K562 (cell line): ENCODE data around the gene LASP1. TPM values are rescaled to one million over a fixed set of nuclear protein-coding genes. Genes with fewer than 3 reads are reported as not detected.

Source experiments
- FOXA1 ChIP-seq: fragments of 450-650 bp; IDR thresholded peaks from 2 replicates; pipeline ENCODE4 v1.6.1; 2016; ENCODE audit warnings: mild to moderate bottlenecking, borderline replicate concordance
- GATA2 ChIP-seq: sonication (generic); formaldehyde crosslinking; IDR thresholded peaks from 2 replicates; pipeline ENCODE4 v1.4.0; 2020; ENCODE audit warnings: mild to moderate bottlenecking, missing genetic modification reagents
- HEY1 ChIP-seq: fragments of 250-450 bp; sonication (Bioruptor Pico); IDR thresholded peaks from 2 replicates; pipeline ENCODE4 v1.5.0; 2020; ENCODE audit warnings: mild to moderate bottlenecking, moderate library complexity, borderline replicate concordance
- KLF13 ChIP-seq: fragments of 450-650 bp; IDR thresholded peaks from 2 replicates; pipeline ENCODE4 v1.6.1; 2016; ENCODE audit warnings: missing genetic modification characterization, low read depth, mild to moderate bottlenecking, missing compliant biosample characterization, moderate library complexity, borderline replicate concordance
- MAFF ChIP-seq: IDR thresholded peaks from 2 replicates; pipeline ENCODE4 v1.6.1; 2012; ENCODE audit warnings: low read length, improper control_type of control experiment
- MTA1 ChIP-seq: fragments of 450-650 bp; IDR thresholded peaks from 2 replicates; pipeline ENCODE4 v1.6.1; 2017; ENCODE audit warnings: borderline replicate concordance
- NEUROD1 ChIP-seq: fragments of 150-350 bp; IDR thresholded peaks from 2 replicates; pipeline ENCODE4 v1.6.1; 2014; ENCODE audit warnings: borderline replicate concordance, low read length, low read depth; ENCODE audit not compliant: partially characterized antibody
- PRPF4 ChIP-seq: fragments of 200-400 bp; formaldehyde crosslinking; IDR thresholded peaks from one replicate; pipeline ENCODE4 v1.6.1; 2017; ENCODE audit warnings: low read length, low read depth, mild to moderate bottlenecking; ENCODE audit not compliant: insufficient read depth, poor library complexity, severe bottlenecking
- SMAD1 ChIP-seq: fragments of 150-350 bp; IDR thresholded peaks from 2 replicates; pipeline ENCODE4 v1.6.1; 2014; ENCODE audit warnings: low read length, low read depth; ENCODE audit not compliant: partially characterized antibody
- SMAD2 ChIP-seq: fragments of 150-350 bp; IDR thresholded peaks from 2 replicates; pipeline ENCODE4 v1.6.1; 2014; ENCODE audit warnings: low read depth, mild to moderate bottlenecking, low read length
- SP2 ChIP-seq: IDR thresholded peaks from 2 replicates; pipeline ENCODE4 v1.6.1; 2011; ENCODE audit warnings: mild to moderate bottlenecking, low read depth, low read length, moderate library complexity; ENCODE audit not compliant: poor library complexity, severe bottlenecking; ENCODE audit errors: extremely low read depth
- ZNF699 ChIP-seq: fragments of 250-450 bp; sonication (Bioruptor Pico); IDR thresholded peaks from 2 replicates; pipeline ENCODE4 v1.8.0; 2021; ENCODE audit warnings: mild to moderate bottlenecking, moderate library complexity; ENCODE audit not compliant: insufficient replicate concordance
- polyA plus RNA-seq, 8 experiments: library from polyadenylated mRNA; depleted of rRNA in 4 of 8; stranded (reverse) in 5 of 8; unstranded in 3 of 8; fragments of >200 nt; fragmentation: Nextera tagmentation in 2 of 8; fragmentation: Illumina TruSeq in 1 of 8; extraction: Ambion mirVana in 2 of 8; extraction: Trizol in 1 of 8; gene quantifications; 2 replicates each; pipeline versions ENCODE4 v1.2.1 to v1.2.3, GENCODE V29; 2011 to 2014; ENCODE audit warnings: inconsistent platforms in 1 of 8, missing spikeins in 1 of 8
- total RNA-seq, 7 experiments: library from RNA; depleted of rRNA in 6 of 7; stranded (reverse); fragments of >200 nt in 6 of 7; fragmentation: Illumina TruSeq in 2 of 7; extraction: Trizol in 2 of 7; gene quantifications; 2 replicates each; pipeline versions ENCODE4 v1.2.1 to v1.2.3, GENCODE V29; 2011 to 2021; ENCODE audit warnings: low replicate concordance in 1 of 7
- TF ChIP-seq, protein P1 (sequence below): fragments of 250-450 bp; sonication (Bioruptor Pico); IDR thresholded peaks from 2 replicates; pipeline ENCODE4 v1.5.0; 2022; ENCODE audit warnings: mild to moderate bottlenecking
- TF ChIP-seq, protein P2 (sequence below), 2 experiments: fragments of 250-450 bp in 1 of 2; fragments of 450-650 bp in 1 of 2; sonication (Bioruptor Pico) in 1 of 2; IDR thresholded peaks; 2 replicates each; pipeline versions ENCODE4 v1.6.1 to v1.8.0; 2016 to 2021; ENCODE audit warnings: mild to moderate bottlenecking in 2 of 2, moderate library complexity in 2 of 2, missing compliant biosample characterization in 1 of 2, missing genetic modification characterization in 1 of 2
- TF ChIP-seq, protein P3 (sequence below): fragments of 450-650 bp; formaldehyde crosslinking; IDR thresholded peaks from 2 replicates; pipeline ENCODE4 v1.4.0; 2022; ENCODE audit warnings: missing genetic modification characterization
- TF ChIP-seq, protein P4 (sequence below): sonication (generic); formaldehyde crosslinking; IDR thresholded peaks from 2 replicates; pipeline ENCODE4 v1.8.0; 2023; ENCODE audit warnings: missing genetic modification reagents, mild to moderate bottlenecking, borderline replicate concordance

The LASP1 gene
- total and polyA plus RNA-seq, 9 of the 15 experiments (the other 6 are each of a cell fraction or from before 2014, with no cell fraction given): 23.0 to 125 (median 55.3) TPM

DNA sequence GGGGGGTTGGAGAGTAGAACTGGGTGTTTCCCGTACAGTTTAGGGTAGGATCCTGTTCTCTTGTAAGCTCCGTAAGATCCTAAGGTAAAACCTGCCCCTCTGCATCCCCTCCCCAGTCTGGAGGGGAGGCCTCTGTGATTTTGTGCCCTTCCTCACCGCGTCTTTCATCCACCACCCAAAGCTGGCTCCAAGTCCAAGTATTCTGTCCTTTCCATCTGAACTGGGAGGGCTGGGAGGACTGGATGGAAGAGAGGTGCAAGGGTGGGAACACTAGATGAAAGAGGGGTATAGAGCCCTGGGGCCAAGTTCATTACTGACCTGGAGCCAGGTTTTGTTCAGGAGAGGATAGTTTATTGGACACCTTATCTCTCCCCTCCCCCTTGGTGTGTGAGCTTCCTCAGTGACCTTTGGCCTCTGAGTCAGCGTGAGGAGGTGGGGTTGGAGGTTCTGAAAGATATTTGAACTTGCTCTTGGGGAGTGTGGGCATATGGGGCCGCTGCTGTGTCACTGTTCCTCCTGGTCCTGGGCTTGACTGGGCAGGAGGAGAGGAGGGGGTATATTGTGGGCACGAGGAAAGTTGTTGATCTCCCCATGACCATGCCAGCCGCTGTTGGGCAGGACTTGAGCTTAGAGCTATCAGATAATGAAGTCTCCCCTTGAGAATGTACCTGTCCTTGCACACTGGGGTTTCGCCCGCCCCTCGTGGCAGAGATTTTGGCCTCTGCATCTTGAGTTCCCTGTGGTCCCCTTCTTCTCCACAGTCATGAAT lies 1.6 kb downstream of the LASP1 start (continued):
- no peak for TF ChIP-seq PRPF4
- TF ChIP-seq KLF13 (tag): 0 out of 2 replicates have a peak, but pooled peaks have one; percentile 11
- no peak for TF ChIP-seq GATA2 (CRISPR knock-in tag)
- no peak for TF ChIP-seq FOXA1
- TF ChIP-seq, protein P1, sequence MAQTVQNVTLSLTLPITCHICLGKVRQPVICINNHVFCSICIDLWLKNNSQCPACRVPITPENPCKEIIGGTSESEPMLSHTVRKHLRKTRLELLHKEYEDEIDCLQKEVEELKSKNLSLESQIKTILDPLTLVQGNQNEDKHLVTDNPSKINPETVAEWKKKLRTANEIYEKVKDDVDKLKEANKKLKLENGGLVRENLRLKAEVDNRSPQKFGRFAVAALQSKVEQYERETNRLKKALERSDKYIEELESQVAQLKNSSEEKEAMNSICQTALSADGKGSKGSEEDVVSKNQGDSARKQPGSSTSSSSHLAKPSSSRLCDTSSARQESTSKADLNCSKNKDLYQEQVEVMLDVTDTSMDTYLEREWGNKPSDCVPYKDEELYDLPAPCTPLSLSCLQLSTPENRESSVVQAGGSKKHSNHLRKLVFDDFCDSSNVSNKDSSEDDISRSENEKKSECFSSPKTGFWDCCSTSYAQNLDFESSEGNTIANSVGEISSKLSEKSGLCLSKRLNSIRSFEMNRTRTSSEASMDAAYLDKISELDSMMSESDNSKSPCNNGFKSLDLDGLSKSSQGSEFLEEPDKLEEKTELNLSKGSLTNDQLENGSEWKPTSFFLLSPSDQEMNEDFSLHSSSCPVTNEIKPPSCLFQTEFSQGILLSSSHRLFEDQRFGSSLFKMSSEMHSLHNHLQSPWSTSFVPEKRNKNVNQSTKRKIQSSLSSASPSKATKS: no peak
- no peak for TF ChIP-seq SP2
- no peak for TF ChIP-seq SMAD2
- TF ChIP-seq, protein P2, sequence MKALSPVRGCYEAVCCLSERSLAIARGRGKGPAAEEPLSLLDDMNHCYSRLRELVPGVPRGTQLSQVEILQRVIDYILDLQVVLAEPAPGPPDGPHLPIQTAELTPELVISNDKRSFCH (CRISPR knock-in tag; IDR thresholded peaks at IDR 0.05): no peak
- TF ChIP-seq, protein P2 (tag; IDR thresholded peaks at IDR 0.05): no peak
- no peak for TF ChIP-seq SMAD1
- TF ChIP-seq NEUROD1: peak; percentile 72
- TF ChIP-seq, protein P3, sequence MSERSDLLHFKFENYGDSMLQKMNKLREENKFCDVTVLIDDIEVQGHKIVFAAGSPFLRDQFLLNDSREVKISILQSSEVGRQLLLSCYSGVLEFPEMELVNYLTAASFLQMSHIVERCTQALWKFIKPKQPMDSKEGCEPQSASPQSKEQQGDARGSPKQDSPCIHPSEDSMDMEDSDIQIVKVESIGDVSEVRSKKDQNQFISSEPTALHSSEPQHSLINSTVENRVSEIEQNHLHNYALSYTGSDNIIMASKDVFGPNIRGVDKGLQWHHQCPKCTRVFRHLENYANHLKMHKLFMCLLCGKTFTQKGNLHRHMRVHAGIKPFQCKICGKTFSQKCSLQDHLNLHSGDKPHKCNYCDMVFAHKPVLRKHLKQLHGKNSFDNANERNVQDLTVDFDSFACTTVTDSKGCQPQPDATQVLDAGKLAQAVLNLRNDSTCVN (CRISPR knock-in tag): no peak
- TF ChIP-seq, protein P4, sequence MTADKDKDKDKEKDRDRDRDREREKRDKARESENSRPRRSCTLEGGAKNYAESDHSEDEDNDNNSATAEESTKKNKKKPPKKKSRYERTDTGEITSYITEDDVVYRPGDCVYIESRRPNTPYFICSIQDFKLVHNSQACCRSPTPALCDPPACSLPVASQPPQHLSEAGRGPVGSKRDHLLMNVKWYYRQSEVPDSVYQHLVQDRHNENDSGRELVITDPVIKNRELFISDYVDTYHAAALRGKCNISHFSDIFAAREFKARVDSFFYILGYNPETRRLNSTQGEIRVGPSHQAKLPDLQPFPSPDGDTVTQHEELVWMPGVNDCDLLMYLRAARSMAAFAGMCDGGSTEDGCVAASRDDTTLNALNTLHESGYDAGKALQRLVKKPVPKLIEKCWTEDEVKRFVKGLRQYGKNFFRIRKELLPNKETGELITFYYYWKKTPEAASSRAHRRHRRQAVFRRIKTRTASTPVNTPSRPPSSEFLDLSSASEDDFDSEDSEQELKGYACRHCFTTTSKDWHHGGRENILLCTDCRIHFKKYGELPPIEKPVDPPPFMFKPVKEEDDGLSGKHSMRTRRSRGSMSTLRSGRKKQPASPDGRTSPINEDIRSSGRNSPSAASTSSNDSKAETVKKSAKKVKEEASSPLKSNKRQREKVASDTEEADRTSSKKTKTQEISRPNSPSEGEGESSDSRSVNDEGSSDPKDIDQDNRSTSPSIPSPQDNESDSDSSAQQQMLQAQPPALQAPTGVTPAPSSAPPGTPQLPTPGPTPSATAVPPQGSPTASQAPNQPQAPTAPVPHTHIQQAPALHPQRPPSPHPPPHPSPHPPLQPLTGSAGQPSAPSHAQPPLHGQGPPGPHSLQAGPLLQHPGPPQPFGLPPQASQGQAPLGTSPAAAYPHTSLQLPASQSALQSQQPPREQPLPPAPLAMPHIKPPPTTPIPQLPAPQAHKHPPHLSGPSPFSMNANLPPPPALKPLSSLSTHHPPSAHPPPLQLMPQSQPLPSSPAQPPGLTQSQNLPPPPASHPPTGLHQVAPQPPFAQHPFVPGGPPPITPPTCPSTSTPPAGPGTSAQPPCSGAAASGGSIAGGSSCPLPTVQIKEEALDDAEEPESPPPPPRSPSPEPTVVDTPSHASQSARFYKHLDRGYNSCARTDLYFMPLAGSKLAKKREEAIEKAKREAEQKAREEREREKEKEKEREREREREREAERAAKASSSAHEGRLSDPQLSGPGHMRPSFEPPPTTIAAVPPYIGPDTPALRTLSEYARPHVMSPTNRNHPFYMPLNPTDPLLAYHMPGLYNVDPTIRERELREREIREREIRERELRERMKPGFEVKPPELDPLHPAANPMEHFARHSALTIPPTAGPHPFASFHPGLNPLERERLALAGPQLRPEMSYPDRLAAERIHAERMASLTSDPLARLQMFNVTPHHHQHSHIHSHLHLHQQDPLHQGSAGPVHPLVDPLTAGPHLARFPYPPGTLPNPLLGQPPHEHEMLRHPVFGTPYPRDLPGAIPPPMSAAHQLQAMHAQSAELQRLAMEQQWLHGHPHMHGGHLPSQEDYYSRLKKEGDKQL: no peak
- TF ChIP-seq ZNF699 (CRISPR knock-in tag): no peak
- TF ChIP-seq MTA1: 0 out of 2 replicates have a peak, but pooled peaks have one; percentile 14
- no peak for TF ChIP-seq MAFF
- no peak for TF ChIP-seq HEY1 (CRISPR knock-in tag)
